ENCODE results near the gene EIF1AD.

DNA sequence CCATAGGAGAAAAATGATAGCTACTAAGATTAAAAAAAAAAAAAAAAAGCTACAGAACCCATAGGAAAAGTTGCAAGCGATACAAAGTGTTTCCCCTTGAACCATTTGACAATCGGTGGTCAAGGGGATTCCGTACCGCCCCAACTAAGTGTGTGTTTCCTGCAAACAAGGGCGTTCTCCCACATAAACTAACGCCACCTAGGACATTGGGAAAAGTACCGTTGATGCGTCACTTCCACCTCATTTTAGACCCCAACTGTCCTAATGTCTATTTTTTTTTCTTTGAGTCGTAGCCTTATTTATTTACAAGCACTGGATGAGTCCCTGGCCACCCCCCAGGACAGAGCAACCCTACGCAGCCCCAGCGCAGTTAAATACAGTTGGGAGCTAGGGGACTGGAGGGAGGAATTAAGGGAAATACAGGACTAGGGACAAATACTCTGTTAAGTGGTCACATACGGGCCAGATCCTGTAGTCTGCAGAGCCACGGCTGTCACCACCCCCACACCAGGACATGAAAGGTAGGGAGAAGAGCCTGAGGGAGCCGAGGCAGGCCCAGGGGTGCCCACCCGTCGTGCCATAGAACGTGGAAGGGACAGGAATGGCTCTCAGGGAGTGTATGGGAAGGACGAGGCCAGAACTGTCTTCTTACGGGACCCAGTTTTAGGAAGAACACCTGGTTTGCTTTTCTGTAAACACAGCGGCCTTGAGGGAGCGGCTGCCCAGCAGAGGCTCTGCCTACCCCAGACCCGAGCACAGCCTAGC is 19.0 kb downstream of the EIF1AD start:
- no peak for TF ChIP-seq POLR2A (IDR thresholded peaks at IDR 0.05)
- TF ChIP-seq, protein P1, sequence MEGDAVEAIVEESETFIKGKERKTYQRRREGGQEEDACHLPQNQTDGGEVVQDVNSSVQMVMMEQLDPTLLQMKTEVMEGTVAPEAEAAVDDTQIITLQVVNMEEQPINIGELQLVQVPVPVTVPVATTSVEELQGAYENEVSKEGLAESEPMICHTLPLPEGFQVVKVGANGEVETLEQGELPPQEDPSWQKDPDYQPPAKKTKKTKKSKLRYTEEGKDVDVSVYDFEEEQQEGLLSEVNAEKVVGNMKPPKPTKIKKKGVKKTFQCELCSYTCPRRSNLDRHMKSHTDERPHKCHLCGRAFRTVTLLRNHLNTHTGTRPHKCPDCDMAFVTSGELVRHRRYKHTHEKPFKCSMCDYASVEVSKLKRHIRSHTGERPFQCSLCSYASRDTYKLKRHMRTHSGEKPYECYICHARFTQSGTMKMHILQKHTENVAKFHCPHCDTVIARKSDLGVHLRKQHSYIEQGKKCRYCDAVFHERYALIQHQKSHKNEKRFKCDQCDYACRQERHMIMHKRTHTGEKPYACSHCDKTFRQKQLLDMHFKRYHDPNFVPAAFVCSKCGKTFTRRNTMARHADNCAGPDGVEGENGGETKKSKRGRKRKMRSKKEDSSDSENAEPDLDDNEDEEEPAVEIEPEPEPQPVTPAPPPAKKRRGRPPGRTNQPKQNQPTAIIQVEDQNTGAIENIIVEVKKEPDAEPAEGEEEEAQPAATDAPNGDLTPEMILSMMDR (IDR thresholded peaks at IDR 0.05), result no peak
